ENCODE data around the gene A1CF. TPM values are rescaled to one million over a fixed set of nuclear protein-coding genes. Genes with fewer than 3 reads are reported as not detected.
"Not testable (repeated sequence)": the region's sequence is repeated elsewhere in the genome, so short reads cannot be mapped to it uniquely, and the experiment has no call there.

Gene A1CF
- total RNA-seq, 1 donor = not detected

DNA sequence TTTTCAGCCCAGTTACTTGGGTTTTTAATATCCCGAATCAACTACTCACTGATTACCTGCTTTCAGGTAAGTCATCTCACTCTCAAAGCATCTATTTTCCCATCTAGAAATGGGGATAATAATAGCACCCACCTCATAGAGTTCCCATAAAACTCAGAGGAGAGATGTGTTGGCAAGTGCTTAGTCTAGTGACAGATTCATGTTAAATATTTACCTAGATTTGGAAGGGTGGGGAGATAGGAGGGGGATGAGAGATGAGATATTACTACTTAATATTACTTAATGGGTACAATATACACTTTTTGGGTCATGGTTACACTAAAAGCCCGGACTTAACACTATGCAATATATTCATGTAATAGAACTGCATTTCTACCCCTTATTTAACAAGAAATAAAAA, 7.0 kb upstream of the A1CF start:
- DNase-seq (ENCODE audit: low read depth) = no peak
- H3K4me3 ChIP-seq (ENCODE audit: low read depth, low read length) = no peak overlapping the region
- TF ChIP-seq, protein P1, sequence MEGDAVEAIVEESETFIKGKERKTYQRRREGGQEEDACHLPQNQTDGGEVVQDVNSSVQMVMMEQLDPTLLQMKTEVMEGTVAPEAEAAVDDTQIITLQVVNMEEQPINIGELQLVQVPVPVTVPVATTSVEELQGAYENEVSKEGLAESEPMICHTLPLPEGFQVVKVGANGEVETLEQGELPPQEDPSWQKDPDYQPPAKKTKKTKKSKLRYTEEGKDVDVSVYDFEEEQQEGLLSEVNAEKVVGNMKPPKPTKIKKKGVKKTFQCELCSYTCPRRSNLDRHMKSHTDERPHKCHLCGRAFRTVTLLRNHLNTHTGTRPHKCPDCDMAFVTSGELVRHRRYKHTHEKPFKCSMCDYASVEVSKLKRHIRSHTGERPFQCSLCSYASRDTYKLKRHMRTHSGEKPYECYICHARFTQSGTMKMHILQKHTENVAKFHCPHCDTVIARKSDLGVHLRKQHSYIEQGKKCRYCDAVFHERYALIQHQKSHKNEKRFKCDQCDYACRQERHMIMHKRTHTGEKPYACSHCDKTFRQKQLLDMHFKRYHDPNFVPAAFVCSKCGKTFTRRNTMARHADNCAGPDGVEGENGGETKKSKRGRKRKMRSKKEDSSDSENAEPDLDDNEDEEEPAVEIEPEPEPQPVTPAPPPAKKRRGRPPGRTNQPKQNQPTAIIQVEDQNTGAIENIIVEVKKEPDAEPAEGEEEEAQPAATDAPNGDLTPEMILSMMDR (IDR thresholded peaks at IDR 0.05; ENCODE audit: insufficient read depth, low read depth, low read length) = no peak

- no peak overlapping the region for H3K4me3 ChIP-seq (ENCODE audit: low read depth, low read length)
- TF ChIP-seq, protein P1 (IDR thresholded peaks at IDR 0.05; ENCODE audit: insufficient read depth, low read depth, low read length) = no peak
- DNase-seq (ENCODE audit: low read depth) = no peak
These were observed 1.1 kb downstream of the A1CF start for GRCh38 chr10:50884302-50884701.

- no peak overlapping the region for H3K4me3 ChIP-seq (ENCODE audit: low read depth, low read length)
- DNase-seq (ENCODE audit: low read depth) = no peak
- TF ChIP-seq, protein P1 (IDR thresholded peaks at IDR 0.05; ENCODE audit: insufficient read depth, low read depth, low read length) = no peak
These were observed 1.8 kb downstream of the A1CF start for GRCh38 chr10:50883629-50884028.

DNA sequence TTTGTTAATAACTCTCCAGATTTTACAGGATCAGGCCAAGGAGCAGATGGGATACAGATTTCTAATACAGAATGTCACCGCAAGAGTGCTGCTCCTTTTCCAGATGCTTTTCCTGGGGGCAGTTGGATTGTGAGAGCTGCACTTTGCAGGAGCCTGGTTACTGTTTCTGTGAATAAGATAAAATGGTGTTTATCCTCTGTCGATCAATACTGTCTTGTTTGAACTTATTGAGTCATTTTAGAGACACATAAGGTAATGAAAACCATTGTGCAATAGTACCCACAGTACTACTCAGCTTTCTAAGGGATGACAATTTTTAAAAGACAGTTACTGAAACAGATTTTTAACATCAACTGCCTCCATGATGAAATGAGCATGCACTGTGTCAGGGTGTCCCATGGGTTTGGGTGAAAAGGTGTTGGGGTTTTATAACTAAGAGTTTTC, 2.9 kb downstream of the A1CF start:
- no peak for DNase-seq (ENCODE audit: low read depth)
- H3K4me3 ChIP-seq (ENCODE audit: low read depth, low read length) = no peak overlapping the region
- TF ChIP-seq, protein P1 (IDR thresholded peaks at IDR 0.05; ENCODE audit: insufficient read depth, low read depth, low read length) = no peak

DNA sequence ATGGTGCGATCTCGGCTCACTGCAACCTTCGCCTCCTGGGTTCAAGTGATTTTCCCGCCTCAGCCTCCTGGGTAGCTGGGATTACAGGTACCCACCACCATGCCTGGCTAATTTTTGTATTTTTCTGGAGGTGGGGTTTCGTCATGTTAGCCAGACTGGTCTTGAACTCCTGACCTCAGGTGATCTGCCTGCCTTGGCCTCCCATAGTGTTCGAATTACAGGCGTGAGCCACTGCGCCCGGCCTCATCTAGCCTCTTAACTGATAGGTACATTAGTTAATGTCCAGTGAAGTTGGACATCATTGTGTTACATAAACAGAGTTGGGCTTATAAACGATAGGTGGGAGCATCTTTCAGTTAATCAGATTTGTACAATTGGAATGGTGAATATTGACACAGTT, 4.4 kb downstream of the A1CF start:
- DNase-seq (ENCODE audit: low read depth); H3K4me3 ChIP-seq (ENCODE audit: low read depth, low read length): not testable (repeated sequence)

DNA sequence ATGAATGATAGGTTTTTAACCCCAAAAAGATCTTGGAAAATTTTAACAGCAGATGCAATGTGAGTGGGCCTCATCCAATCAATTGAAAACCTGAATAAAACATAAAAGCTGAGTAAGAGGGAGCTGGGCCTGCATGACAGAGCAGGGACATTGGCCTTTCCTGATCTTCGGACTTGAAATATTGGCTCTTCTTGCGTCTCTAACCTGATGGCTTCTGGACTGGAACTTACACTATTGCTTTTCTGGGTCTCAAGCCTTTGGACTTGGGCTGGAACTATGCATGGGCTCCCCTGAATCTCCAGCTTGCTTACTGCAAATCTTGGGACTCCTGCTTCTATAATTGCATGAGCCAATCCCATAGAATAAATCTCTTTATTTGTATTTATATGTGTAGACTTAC, 9.0 kb downstream of the A1CF start:
- no peak overlapping the region for H3K4me3 ChIP-seq (ENCODE audit: low read depth, low read length)
- DNase-seq (ENCODE audit: low read depth) = no peak
- TF ChIP-seq, protein P1 (IDR thresholded peaks at IDR 0.05; ENCODE audit: insufficient read depth, low read depth, low read length) = no peak

DNA sequence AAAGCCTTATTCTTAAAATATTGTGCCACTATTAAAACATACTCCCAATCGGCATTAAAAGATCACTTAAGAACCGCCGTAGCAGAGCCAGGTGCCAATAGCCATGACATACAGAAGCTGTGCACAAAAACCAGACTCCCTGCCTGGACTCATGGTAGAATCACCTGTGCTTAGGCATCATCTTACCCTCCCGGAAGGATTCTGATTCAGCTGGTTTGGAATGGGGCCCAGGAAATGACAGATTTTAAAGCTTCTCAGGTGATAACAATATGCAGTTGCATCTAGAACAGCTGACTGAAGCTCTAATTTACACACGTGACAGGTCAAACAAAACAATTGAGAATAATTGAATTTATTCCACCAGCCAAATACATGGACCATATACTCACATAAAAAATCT, 10.7 kb downstream of the A1CF start:
- DNase-seq (ENCODE audit: low read depth) = no peak
- H3K4me3 ChIP-seq (ENCODE audit: low read depth, low read length) = no peak overlapping the region
- TF ChIP-seq, protein P1 (IDR thresholded peaks at IDR 0.05; ENCODE audit: insufficient read depth, low read depth, low read length) = no peak
